Upper lobe of left lung (tissue), 6 donors: Measurements from ENCODE around the gene PITPNM2. TPM values are rescaled to one million over a fixed set of nuclear protein-coding genes. Genes with fewer than 3 reads are reported as not detected.

Source experiments
- ATAC-seq, 2 donors: fragments of 200-7000 bp; cut with Tn5 transposase; one replicate each; pipeline ENCODE4 v1.9.1; 2022; ENCODE audit warnings: mild to moderate bottlenecking in 2 of 2, moderate library complexity in 2 of 2; ENCODE audit not compliant: low FRiP score in 2 of 2
- DNase-seq, 2 donors: peaks; one replicate each; pipeline ENCODE4 v3.0.0-alpha.2; 2019 to 2020
- H3K27ac ChIP-seq, 4 donors: fragments of 200-600 bp; sonication (generic); one replicate each; pipeline ENCODE4 v1.5.1; 2016 to 2019
- H3K27me3 ChIP-seq, 4 donors: fragments of 200-600 bp; sonication (generic); one replicate each; pipeline ENCODE4 v1.5.1; 2017 to 2019
- H3K36me3 ChIP-seq, 4 donors: fragments of 200-600 bp; sonication (generic); one replicate each; pipeline ENCODE4 v1.5.1; 2016 to 2019
- H3K4me1 ChIP-seq, 4 donors: fragments of 200-600 bp; sonication (generic); one replicate each; pipeline ENCODE4 v1.5.1; 2018 to 2019
- H3K4me3 ChIP-seq, 4 donors: fragments of 200-600 bp; sonication (generic); one replicate each; pipeline ENCODE4 v1.5.1; 2017 to 2019; ENCODE audit warnings: mild to moderate bottlenecking in 2 of 4, moderate library complexity in 1 of 4
- H3K9me3 ChIP-seq, 4 donors: fragments of 200-600 bp; sonication (generic); one replicate each; pipeline ENCODE4 v1.5.1; 2018 to 2019
- CTCF ChIP-seq, 6 experiments: fragments of 450-650 bp in 4 of 6; fragments of 200-600 bp in 2 of 6; sonication (generic) in 2 of 6; IDR thresholded peaks; one replicate each; pipeline ENCODE4 v1.5.1; 2016 to 2019; ENCODE audit warnings: antibody characterized with exemption in 6 of 6
- EP300 ChIP-seq, 4 donors: sonication (generic); formaldehyde crosslinking; IDR thresholded peaks; one replicate each; pipeline ENCODE4 v1.5.1; 2017; ENCODE audit warnings: antibody characterized with exemption in 4 of 4, control low read depth in 2 of 4
- POLR2A ChIP-seq, 4 donors: fragments of 450-650 bp; IDR thresholded peaks; one replicate each; pipeline ENCODE4 v1.5.1; 2016 to 2017; ENCODE audit warnings: antibody characterized with exemption in 4 of 4, mild to moderate bottlenecking in 2 of 4
- POLR2AphosphoS5 ChIP-seq, 2 donors: sonication (generic); formaldehyde crosslinking; IDR thresholded peaks; one replicate each; pipeline ENCODE4 v1.5.1; 2017; ENCODE audit warnings: antibody characterized with exemption in 2 of 2
- WGBS, 2 donors: methylation state at CpG; one replicate each; pipeline ENCODE4 v1.1.5; 2017 to 2018; 5-methylcytosine and 5-hydroxymethylcytosine counted together
- total RNA-seq, 6 donors: library from RNA; depleted of rRNA in 4 of 6; stranded (reverse); fragments of >200 nt in 4 of 6; gene quantifications; one replicate each; pipeline versions ENCODE4 v1.1.0 to v1.2.1, GENCODE V29; 2016 to 2021
- donor health status: DM: no; HTN: no; CAD: no; lungs with moderate emphysema.
- donor health status: DM: no; HTN: yes; CAD: no; lungs with severe emphysema.

Gene PITPNM2
- total RNA-seq, 6 donors from 2014 or later: 17.5 to 56.6 (median 29.4) TPM

- Histone ChIP-seq H3K36me3 (no peaks in the 10 kb centered on the region), H3K27ac (peak overlapping the region in 3 of 4 donors; percentile 46 to 86 (median 76)), H3K4me3 (no peak overlapping the region), H3K27me3 (no peaks in the 10 kb centered on the region), H3K9me3 (no peaks in the 10 kb centered on the region), H3K4me1 (peaks cover 12 to 47% (median 25%) of the 10 kb centered on the region in 4 donors)
- WGBS, 2 donors: 73 to 74% methylated on average over 9 of the region's 9 CpGs
- ATAC-seq (no peak), DNase-seq (no peak)
- TF ChIP-seq POLR2AphosphoS5 (IDR thresholded peaks at IDR 0.05) (no peak), EP300 (IDR thresholded peaks at IDR 0.05) (no peak), POLR2A (IDR thresholded peaks at IDR 0.05) (no peak), CTCF (IDR thresholded peaks at IDR 0.05) (no peak)
Measured at GRCh38 chr12:123133701-123134100, 17.2 kb downstream of the PITPNM2 start.

- Histone ChIP-seq H3K36me3 (no peaks in the 10 kb centered on the region), H3K27me3 (no peaks in the 10 kb centered on the region), H3K27ac (peak overlapping the region in 3 of 4 donors; percentile 46 to 86 (median 68)), H3K9me3 (no peaks in the 10 kb centered on the region), H3K4me3 (no peak overlapping the region), H3K4me1 (peaks cover 12 to 47% (median 25%) of the 10 kb centered on the region in 4 donors)
- DNase-seq: no peak
- ATAC-seq: no peak
- 74 to 76% methylated on average over 3 of the region's 3 CpGs for WGBS, 2 donors
- TF ChIP-seq POLR2AphosphoS5 (IDR thresholded peaks at IDR 0.05) (no peak), POLR2A (IDR thresholded peaks at IDR 0.05) (no peak), EP300 (IDR thresholded peaks at IDR 0.05) (no peak), CTCF (IDR thresholded peaks at IDR 0.05) (no peak)
Measured at GRCh38 chr12:123132951-123133619, 17.8 kb downstream of the PITPNM2 start.

- no peaks in the 10 kb centered on the region for H3K36me3 ChIP-seq
- ATAC-seq: peak; percentile 18 to 84
- H3K27me3 ChIP-seq: no peaks in the 10 kb centered on the region
- peak in 1 of 2 donors; percentile 77 for DNase-seq
- peaks cover 12 to 47% (median 27%) of the 10 kb centered on the region in 4 donors for H3K4me1 ChIP-seq
- no peaks in the 10 kb centered on the region for H3K9me3 ChIP-seq
- H3K4me3 ChIP-seq: no peak overlapping the region
- H3K27ac ChIP-seq: peak overlapping the region; percentile 29 to 86 (median 56)
- 33 to 60% methylated on average over 11 to 12 of the region's 12 CpGs for WGBS, 2 donors
- TF ChIP-seq POLR2AphosphoS5 (IDR thresholded peaks at IDR 0.05) (no peak), CTCF (IDR thresholded peaks at IDR 0.05) (no peak), POLR2A (IDR thresholded peaks at IDR 0.05) (peak in 1 of 4 donors; percentile 52), EP300 (IDR thresholded peaks at IDR 0.05) (peak in 1 of 4 donors; percentile 73)
Measured at GRCh38 chr12:123131879-123132402, 18.9 kb downstream of the PITPNM2 start.

- peak in 1 of 2 donors; percentile 29 for ATAC-seq
- 89 to 92% methylated on average over 4 of the region's 4 CpGs for WGBS, 2 donors
- H3K9me3 ChIP-seq: no peaks in the 10 kb centered on the region
- peak overlapping the region in 3 of 4 donors; percentile 44 to 86 (median 68) for H3K27ac ChIP-seq
- no peaks in the 10 kb centered on the region for H3K36me3 ChIP-seq
- TF ChIP-seq POLR2A (IDR thresholded peaks at IDR 0.05) (no peak), POLR2AphosphoS5 (IDR thresholded peaks at IDR 0.05) (no peak), EP300 (IDR thresholded peaks at IDR 0.05) (no peak), CTCF (IDR thresholded peaks at IDR 0.05) (no peak)
- no peaks in the 10 kb centered on the region for H3K27me3 ChIP-seq
- no peak for DNase-seq
- H3K4me1 ChIP-seq: peaks cover 17 to 48% (median 30%) of the 10 kb centered on the region in 4 donors
- no peak overlapping the region for H3K4me3 ChIP-seq
Measured at GRCh38 chr12:123131291-123131832, 19.5 kb downstream of the PITPNM2 start.
